ENCODE data around the gene ANGPTL2. TPM values are rescaled to one million over a fixed set of nuclear protein-coding genes. Genes with fewer than 3 reads are reported as not detected.
"Not testable (repeated sequence)": the region's sequence is repeated elsewhere in the genome, so short reads cannot be mapped to it uniquely, and the experiment has no call there.

Gene ANGPTL2
- total RNA-seq (2021; ENCODE audit: unreplicated experiment), result 0.08 TPM
- polyA plus RNA-seq (2012; ENCODE audit: insufficient read length), result not detected
- percentile 3 among the genes with signal in this experiment for Bru-seq, nascent RNA
- BruChase-seq, experiment 1, labeled RNA remaining after a 2-hour chase, result not detected
- percentile 3 among the genes with signal in this experiment for BruChase-seq, experiment 2, labeled RNA remaining after a 6-hour chase
- long read RNA-seq, result 0 reads

- H3K9me3 ChIP-seq (ENCODE audit: control insufficient read depth, insufficient read depth, low read depth, low read length), result no peaks in the 10 kb centered on the region
- H3K4me3 ChIP-seq (ENCODE audit: low read depth in 2 of 2, low read length in 2 of 2), result peak within 1 kb of the TSS in 1 of 2 experiments; percentile 25; a peak in 1 of 4 replicates
- H3K36me3 ChIP-seq (ENCODE audit: control insufficient read depth, insufficient read depth, low read length), result no peaks in the 10 kb centered on the region
- BruUV-seq (replicated peaks), result no TSS peak
- H3K4me1 ChIP-seq (ENCODE audit: control insufficient read depth, insufficient read depth, low read length), result no peaks in the 10 kb centered on the region
- DNase-seq (ENCODE audit: low read depth, low spot score) (no peak), ATAC-seq (no peak; the same call in 1 of the 2 replicates)
- in situ Hi-C loops (cut with HindIII; ENCODE audit: low pct_unique_long_range_greater_than_20kb, low sequenced_read_pairs) (no loop called here), intact Hi-C loops (cut with micrococcal nuclease; ENCODE audit: unreplicated experiment) (no loop called here)
- H3K27ac ChIP-seq (ENCODE audit: low read length), result no peak within 1 kb of the TSS
- ChIA-PET POLR2A (no interaction called here), CTCF (no interaction called here)
- TF ChIP-seq SIN3A (IDR thresholded peaks at IDR 0.05; ENCODE audit: borderline replicate concordance, insufficient read depth, low read depth, low read length) (no peak), CTCF (IDR thresholded peaks at IDR 0.05) (no peak), TCF7L2 (IDR thresholded peaks at IDR 0.05; ENCODE audit: low read depth, low read length) (no peak), POLR2AphosphoS5 (IDR thresholded peaks at IDR 0.05; ENCODE audit: low read depth, low read length) (no peak), REST (IDR thresholded peaks at IDR 0.05; ENCODE audit: insufficient read depth in 1 of 2, low read depth in 2 of 2, low read length in 1 of 2) (no peak)
- no peaks in the 10 kb centered on the region for H3K27me3 ChIP-seq (ENCODE audit: control insufficient read depth, insufficient read depth, low read length)
Measured at GRCh38 chr9:127122176-127123063, at the start of gene ANGPTL2. Gene ANGPTL2, minus strand, starts transcription at chr9:127122635. Its CDS starts 13,904 bp downstream, at chr9:127108731.

- POLR2A ChIA-PET; DNase-seq (ENCODE audit: low read depth, low spot score); H3K27me3 ChIP-seq (ENCODE audit: control insufficient read depth, insufficient read depth, low read length); H3K4me3 ChIP-seq (ENCODE audit: low read depth in 2 of 2, low read length in 2 of 2); intact Hi-C loops (cut with micrococcal nuclease; ENCODE audit: unreplicated experiment); BruUV-seq (replicated peaks); H3K9me3 ChIP-seq (ENCODE audit: control insufficient read depth, insufficient read depth, low read depth, low read length); H3K4me1 ChIP-seq (ENCODE audit: control insufficient read depth, insufficient read depth, low read length); CTCF ChIA-PET; in situ Hi-C loops (cut with HindIII; ENCODE audit: low pct_unique_long_range_greater_than_20kb, low sequenced_read_pairs); H3K36me3 ChIP-seq (ENCODE audit: control insufficient read depth, insufficient read depth, low read length); H3K27ac ChIP-seq (ENCODE audit: low read length); ATAC-seq: not testable (repeated sequence)
Measured at GRCh38 chr9:127171348-127171747, 48.9 kb upstream of the ANGPTL2 start.

- BruUV-seq (replicated peaks), result no TSS peak
Measured at GRCh38 chr9:127170652-127171051, 48.2 kb upstream of the ANGPTL2 start.

More at GRCh38 chr9:127170652-127171051, 48.2 kb upstream of the ANGPTL2 start:
- intact Hi-C loops (cut with micrococcal nuclease; ENCODE audit: unreplicated experiment) (no loop called here), in situ Hi-C loops (cut with HindIII; ENCODE audit: low pct_unique_long_range_greater_than_20kb, low sequenced_read_pairs) (no loop called here)
- no peak overlapping the region for H3K4me3 ChIP-seq (ENCODE audit: low read depth in 2 of 2, low read length in 2 of 2)
- no peaks in the 10 kb centered on the region for H3K27me3 ChIP-seq (ENCODE audit: control insufficient read depth, insufficient read depth, low read length)
- DNase-seq (ENCODE audit: low read depth, low spot score) (no peak), ATAC-seq (no peak)
- H3K27ac ChIP-seq (ENCODE audit: low read length), result no peak overlapping the region
- no peaks in the 10 kb centered on the region for H3K36me3 ChIP-seq (ENCODE audit: control insufficient read depth, insufficient read depth, low read length)
- POLR2A ChIA-PET, result no interaction called here
- H3K4me1 ChIP-seq (ENCODE audit: control insufficient read depth, insufficient read depth, low read length), result no peaks in the 10 kb centered on the region
- TF ChIP-seq TCF7L2 (IDR thresholded peaks at IDR 0.05; ENCODE audit: low read depth, low read length), result no peak
- no peak for TF ChIP-seq SIN3A (IDR thresholded peaks at IDR 0.05; ENCODE audit: borderline replicate concordance, insufficient read depth, low read depth, low read length)
- no peak for TF ChIP-seq POLR2AphosphoS5 (IDR thresholded peaks at IDR 0.05; ENCODE audit: low read depth, low read length)
- TF ChIP-seq REST (IDR thresholded peaks at IDR 0.05; ENCODE audit: insufficient read depth in 1 of 2, low read depth in 2 of 2, low read length in 1 of 2), result no peak
- no peaks in the 10 kb centered on the region for H3K9me3 ChIP-seq (ENCODE audit: control insufficient read depth, insufficient read depth, low read depth, low read length)
- CTCF ChIA-PET, result no interaction called here

Data from Panc1 (cell line).